HG03064 (cell line): ENCODE data around the gene GDF7.

Experiments used
- ATAC-seq: cut with Tn5 transposase; IDR thresholded peaks from one replicate; pipeline ENCODE4 v1.9.1; 2021; ENCODE audit warnings: low read depth; ENCODE audit not compliant: unreplicated experiment

GDF7 gene

DNA sequence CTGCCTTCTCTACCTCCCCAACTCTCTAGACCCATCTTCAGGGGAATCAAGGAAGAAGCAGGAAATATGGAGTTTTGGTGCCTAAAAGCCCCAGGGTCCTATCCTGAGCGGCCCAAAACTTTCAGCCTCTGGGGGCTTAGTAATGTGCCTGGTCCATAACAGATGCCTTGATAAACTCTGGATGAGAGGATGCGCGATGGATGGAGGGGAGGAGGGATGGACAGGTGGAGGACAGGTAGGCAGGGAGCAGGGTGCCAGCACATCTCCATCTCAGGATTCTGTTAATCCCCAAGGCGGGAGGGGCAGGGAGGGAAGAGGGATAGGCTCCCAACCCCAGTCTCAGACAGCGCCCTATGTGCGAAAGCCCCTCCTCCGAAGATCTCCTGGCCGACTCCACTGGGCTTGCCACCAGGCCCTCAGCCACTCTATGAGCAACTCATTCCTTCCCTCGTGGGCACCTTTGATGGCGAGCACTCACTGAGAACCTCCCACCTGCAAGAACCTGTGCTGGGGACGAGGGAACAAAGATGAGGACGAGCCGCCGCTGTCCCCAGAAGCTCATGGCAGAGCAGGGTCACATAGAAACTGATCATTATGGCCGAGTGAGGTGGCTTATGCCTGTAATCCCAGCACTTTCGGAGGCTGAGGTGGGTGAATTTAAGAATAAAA is 39.1 kb upstream of the GDF7 start:
- no peak for ATAC-seq

DNA sequence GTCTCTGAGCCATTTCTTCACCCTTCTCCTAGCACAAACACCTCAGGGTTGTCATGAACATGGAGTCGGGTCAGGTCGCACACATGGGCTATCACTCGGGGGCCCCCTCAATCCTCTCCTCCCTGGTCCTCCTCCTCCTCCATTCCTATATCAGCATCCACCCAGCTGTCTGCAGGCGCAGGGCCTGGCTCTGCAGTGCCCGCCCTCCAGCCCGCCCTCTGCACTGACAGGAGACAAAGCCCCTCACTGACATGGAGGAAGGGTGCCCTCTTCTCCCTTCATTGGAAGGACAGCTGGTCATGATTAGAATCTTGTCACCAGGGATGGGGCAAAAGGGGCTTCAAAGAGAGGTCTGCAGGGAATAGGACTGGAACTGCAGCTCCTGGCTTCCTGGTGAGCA is 37.8 kb upstream of the GDF7 start:
- no peak for ATAC-seq

DNA sequence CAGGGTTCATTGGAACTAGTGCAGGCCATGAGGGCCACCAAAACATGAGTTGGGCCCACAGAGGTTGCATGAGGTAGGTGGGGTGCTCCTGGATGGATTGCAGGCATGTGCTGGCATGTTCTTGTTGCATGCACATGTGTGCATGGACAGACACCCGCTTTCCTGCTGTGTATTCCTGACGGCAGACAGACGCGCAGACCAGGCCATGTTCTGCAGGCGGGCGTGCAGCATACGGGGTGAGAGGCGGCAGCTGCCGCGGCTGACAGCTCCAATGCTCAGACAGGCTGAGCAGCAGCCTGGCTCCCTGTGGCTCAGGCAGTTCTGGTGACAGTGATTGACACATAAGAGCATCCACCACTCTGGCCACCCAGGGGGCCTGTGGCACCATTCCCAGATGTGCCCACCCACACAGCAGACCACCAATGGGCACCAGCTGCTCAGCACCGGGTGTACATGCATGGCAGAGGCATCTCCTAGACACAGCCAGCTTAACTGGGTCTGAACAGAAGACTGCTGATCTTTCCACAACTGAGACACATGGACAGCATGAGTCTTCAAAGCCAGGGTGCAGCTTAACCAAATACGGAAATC is 37.3 kb upstream of the GDF7 start:
- no peak for ATAC-seq

DNA sequence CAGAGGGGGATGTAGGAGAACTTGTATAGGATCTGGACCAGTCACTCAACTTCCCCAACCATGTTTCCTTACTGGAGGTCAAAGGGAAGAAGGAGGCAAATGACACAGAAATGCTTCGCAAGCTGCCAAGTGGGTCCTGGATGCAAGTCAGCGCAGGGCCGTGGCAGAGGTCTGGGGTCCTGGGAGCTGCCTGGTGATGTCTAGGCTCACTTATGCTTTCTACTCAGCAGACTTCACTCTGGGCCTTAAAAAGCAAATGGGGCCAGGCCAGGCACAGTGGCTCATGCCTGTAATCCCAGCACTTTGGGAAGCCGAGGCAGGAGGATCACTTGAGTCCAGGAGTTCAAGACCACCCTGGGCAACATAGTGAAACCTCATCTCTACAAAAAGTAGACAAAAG is 36.0 kb upstream of the GDF7 start:
- no peak for ATAC-seq

DNA sequence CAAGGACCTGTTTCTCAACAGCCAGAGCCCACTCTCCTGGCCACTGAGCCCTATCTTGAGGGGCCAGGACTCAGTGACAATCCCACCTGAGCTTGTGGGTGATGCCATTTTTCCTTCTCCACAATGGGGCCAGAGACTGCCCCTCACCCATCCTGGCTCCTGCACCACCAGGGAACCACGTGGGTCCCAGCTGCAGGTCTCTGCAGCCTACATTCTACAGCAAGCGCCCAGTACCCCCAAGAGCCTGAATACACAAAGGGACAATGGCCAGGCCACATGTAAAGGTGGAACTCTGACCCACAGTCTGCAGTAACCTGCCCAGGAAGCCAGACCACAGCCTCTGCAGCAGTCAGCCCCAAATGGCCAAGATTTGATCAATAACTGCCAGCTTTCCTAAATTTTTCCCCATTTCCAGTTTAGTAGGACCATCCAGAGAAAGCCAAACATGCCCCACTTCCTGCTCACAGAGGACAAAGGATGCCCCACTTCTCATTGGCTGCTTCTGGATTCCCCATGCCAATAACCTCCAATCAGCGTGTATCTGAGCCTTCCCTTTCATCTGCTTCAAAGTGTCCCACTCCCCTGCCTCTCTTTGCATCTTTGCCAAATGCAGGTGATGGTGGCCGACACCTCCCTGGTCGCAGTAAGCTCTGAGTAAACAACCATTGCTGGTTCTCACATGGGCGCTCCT is 35.2 kb upstream of the GDF7 start:
- no peak for ATAC-seq

DNA sequence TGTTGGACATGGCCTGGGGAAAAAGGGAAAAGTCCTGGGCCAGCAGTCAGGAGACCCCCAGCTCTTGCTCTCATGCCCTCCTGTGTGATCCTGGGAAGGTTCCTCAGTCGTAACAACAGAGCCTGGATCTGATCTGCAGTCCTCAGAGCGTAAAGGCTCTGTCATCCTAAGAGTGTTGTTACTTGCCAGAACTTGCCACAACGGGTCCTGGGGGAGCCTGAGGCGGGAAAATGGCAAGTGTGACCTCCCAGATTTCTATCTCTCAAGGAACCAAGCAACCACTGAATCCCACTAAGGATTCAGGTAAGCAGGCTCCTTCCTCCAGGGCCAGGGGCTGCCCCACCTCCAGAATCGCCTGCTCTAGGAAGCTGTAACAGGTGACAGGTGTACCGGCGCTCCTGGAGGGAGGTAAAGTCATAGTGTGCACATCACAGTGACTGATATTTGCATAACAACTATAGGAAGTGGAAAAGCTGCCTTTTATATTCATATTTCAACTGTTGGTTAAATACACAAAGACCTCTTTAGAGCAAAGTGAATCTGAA is 34.4 kb upstream of the GDF7 start:
- no peak for ATAC-seq

DNA sequence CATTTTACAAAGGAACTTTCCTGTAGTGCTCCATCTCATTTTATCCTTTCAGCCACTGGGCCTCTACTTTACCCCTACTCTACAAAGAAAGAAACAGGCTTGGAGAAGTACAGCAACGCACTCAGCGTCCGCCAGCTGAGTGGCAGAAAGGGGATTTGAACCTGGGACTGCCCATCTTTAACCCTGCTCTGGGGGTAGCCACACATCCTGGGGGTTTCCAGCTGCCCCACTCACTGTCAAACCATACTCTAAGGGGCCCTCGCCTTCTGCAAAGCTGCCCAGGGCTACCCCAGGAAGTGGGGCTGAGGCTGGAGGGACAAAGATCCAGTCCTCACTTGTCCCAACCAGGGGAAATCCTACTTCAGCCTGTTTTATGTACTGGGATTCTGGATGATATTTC is 33.9 kb upstream of the GDF7 start:
- ATAC-seq, result no peak

DNA sequence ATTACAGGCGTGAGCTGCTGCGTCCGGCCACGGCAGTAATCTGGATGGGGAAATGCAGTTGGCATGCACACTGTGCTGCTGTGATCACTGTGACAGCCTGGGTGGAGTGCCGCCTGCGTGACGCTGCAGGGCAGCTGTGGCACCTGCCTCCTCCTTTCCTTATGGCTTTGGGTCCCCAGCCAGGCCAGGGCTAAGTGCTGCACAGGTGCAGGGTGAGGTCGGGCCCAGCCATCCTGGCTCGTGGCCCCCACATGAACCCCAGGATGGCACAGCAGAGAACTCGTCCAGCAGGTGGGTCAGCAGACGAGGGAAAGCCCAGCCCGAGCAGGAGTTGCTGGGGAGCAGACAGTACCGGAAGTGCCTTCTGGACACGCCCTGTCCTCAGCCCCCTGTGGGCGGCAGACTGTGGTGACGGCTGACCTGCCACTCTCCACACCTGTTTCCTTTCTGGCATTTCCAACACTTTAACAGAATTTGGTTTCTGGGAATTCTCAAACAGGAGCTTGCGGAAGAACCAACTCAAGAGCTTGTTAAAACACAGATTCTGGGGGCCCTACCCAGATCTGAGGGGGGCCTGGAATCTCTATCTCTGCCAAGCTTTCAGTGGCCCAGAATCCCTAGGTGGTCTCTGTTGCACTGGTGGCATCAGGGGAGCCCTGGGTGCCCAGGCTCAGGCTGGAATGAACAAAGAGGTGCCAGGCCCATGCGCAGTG is 33.0 kb upstream of the GDF7 start:
- no peak for ATAC-seq

DNA sequence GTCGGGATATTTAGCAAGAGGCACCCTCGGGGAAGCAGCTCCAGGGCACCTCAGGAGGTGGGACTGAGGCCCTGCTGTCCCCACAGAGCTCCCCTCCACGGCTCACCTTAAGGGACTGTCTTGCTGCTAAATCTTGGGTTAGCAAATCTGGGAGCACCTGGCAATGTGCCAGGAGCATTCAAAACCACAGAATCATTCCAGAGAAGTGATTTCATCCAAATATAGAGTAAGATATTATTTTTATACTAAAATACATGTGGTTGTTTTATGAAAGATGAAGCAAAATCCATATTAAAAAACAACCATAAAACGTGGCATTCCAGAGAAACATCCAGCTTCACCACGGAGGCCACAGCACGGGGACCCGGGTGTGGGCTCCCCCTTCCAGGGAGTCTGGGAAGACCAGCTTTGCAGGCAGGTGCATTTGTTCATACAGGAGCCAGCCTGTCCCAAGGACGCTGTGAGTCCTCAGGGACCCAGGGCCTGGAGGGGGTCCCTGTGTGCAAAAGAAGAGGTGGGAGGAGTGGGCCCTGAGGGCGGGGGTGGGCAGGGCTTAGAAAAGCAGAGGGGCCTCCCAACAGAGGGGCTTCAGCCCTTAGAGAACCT is 32.3 kb upstream of the GDF7 start:
- ATAC-seq, result no peak

DNA sequence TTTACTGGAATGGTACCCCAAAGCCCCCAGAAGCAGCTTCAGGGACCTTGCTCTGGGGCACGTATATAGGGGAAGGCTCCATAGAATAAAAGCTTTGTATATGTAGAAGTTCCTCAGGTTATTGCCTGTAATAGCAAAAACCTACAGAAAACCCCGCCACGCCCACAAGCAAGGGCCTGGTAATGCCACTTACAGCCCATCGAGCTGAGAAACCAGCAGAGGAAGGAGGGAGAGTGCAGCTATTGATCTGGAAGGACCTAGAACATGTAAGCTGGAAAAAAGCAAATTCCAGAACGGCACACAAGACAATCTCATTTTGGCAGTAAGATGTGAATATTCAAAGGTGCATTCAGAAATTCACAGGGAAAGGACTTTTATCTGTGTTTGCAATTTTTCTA is 31.8 kb upstream of the GDF7 start:
- no peak for ATAC-seq

DNA sequence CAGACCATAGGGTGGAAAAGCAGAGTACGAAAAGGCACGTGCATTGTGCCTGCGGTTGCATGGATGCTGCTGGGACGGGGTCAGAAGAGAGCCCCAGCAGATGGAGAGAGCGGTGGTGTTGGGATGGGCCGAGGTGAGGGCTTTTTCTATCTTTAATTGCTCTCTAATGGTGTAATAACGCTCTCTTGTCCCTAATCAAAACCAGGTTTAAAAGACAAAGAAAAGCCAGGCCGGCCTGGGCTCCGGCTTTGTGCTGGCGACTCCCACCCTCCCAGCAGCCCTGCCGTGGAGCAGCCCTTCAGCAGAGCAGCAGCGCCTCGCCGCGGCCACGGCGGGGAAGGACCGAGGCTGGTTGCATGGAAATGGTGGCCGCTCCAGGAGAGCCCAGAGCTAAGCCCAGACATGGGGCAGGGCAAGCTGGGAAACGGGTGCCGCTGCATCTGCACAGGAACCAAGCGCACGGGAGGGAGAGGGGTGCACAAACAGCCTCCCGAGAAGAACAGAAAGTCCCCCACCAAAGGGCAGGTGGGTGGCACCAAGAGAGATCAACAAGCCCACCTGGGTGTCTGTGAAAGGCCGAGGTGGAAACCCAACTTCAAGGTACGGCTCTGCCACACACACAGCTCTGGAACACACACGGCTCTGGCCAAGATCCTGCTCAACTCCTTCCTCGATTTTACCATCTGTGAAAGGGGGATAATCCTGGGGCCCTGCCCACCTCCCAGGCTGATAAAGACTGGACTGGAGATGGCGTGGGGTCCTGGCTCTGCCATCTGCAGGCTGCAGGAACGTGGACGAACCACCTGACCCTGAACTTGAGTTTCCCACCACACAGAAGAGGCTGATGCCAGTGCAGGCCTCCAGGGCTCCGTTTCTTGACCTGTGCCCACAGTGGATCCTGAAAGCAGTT is 31.0 kb upstream of the GDF7 start:
- ATAC-seq, result no peak

DNA sequence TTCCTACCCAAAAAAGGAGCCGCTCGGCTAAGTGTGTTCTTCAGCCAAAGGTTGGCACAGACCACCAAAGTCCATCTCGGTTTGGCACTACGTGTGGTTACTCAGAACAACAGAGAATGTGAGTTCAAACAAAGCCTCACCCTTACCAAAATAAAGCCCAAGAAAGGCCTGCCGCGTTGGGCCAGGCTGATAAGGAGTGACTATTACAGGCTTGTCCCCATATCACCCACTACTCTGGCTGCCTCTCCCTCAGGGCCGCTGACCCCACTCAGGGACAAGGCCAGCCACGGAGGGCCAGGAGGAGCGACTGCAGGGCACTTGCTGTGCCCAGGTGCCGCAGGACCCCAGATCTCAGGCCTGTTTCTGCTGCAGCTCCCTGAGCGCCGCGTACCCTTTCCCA is 29.8 kb upstream of the GDF7 start:
- ATAC-seq, result no peak

DNA sequence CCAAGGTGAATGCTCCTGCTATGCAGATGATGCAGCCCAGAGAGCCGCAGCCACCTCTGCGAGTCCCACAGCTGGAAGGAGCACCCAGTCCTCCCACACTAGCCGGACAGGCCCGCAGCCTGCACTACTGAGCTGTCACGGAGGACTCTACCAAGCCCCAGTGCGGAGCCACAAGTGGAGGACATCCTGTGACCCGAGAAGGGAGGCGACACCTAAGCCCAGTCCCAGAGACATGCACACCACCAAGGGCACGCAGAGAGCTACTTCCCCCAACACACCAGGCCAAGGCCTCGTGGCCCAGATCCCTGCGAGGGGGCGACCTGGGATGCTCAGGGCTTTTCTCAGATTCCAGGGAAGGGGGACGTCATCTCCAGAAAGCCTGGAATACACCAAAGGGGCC is 28.9 kb upstream of the GDF7 start:
- no peak for ATAC-seq

DNA sequence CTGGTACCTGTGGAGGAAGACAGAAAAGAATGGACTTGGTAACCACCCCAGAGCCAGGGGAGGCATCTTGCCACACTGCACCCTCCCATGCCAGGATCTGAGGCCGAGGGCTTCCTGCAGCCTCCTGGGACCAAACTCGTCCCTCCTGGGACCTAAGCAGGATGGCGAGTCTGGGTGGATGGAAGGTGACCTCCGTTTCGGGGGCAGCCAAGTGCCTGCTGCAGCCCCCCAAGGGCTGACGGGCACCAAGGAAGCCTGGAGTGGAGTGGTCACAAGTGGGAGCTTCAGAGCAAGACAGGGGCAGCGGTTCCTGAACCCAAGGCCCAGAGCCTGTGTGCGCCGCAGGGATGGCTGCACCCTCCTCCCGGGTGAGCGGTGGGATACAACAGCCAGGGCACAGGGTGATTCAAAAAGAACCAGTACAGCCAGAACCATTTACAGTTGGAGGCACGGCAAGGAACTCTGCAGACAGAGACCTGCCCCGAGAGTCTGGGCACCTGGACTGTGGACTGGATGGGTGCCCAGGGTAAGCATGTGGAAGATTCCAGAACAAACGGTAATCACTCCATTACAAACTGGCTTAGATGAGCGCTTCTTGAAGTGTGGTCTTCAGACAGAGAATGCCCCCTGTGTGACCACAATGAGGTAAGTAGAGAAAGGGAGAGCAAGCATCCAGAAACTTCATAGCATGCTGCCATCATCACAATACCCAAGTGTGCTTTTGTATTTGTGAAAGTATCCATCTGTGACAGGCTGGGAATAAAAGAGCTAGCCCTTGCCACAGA is 28.1 kb upstream of the GDF7 start:
- ATAC-seq, result no peak

DNA sequence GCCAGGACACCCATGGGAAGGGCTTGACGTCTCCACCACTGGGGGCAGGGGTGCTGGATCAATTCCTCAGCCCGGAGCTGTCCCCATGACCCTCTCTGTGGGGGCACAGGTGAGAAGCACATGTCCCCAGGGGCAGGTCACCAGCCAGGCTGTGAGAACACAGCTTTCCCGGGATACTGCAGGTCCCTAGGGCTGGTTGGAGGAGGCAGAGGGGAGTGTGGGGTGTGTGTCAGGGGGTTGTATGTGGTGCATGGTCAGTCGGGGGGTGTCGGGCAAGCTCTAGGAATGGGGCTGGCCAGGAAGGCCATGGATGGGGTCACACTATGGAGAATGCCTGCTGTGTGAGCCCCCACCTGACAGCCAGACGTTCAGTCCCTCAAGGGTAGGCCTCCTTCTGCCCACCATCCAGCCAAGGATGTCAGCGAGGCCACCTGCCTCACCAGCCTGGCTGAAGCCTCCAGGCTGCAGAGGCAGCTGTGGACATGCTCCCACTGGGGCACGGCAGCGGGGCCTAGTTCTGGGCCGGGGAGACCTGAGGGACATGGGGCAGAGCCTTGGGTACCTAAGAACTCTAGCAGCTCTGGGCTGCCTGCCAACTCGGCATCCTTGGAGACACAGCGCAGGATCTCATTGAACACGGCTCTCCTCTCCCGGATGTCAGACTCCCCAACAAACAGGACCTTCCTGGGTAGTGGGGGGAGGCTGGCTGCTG is 26.4 kb upstream of the GDF7 start:
- no peak for ATAC-seq

DNA sequence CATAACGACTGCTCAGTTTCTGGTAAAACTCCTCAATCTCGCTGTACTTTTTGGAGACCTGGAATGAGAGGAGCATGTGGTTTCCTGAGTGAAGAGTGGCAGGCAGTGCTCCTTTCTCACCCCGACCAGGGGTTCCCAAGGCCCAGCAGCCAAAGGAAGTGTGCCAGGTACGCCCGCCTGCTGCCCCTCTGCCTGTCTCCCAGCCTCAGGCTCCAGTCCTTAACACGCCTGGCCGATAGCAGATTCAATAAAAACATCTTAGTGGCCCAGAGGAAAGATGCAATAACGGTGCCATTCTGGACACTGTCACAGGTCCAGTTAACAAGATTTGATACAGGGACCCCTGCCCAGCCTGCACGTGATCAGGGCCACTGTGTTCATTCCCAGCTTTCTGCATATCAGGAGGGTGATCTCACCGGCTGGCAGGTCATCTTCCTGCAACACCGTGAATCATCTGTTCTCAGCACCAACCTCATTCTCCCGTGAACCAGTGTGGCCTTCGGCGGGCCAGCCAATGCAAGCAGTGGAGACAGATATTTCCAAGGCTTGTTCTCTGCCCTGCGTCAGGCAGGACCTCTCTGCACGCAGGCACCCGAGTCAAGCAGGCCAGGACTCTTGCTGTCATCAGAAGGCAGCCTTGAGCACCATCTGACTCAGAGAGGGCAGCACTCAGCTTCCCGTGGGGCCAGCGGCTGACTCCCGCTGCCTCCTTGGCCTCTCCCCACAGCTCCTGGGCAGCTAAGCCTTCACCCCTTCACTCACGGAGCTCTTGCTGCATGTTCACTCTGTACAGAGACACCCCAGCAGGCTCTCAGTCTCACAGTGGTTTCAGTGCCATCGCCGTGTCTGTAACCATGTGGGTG is 25.6 kb upstream of the GDF7 start:
- no peak for ATAC-seq
